ENCODE measurements around the gene JUN.
A peak's percentile ranks its signal among the peaks of the same experiment; 100 is the strongest.

Gene JUN

GRCh38 chr1:58783993-58784757, at the start of gene JUN:
JUN (minus strand) TSS chr1:58784047; CDS start chr1:58783070, 977 bp downstream.
- peak; percentile 100 for DNase-seq

- DNase-seq = no peak
Observed at GRCh38 chr1:58833166-58833565, 49.3 kb upstream of the JUN start.

GRCh38 chr1:58830291-58830690, 46.4 kb upstream of the JUN start:
- DNase-seq = no peak

- no peak for DNase-seq
Observed at GRCh38 chr1:58829866-58830265, 46.0 kb upstream of the JUN start.

- DNase-seq = no peak
Observed at GRCh38 chr1:58827298-58827697, 43.5 kb upstream of the JUN start.

- DNase-seq = no peak
Observed at GRCh38 chr1:58824753-58825389, 41.0 kb upstream of the JUN start.

GRCh38 chr1:58823481-58824010, 39.7 kb upstream of the JUN start:
- no peak for DNase-seq

- DNase-seq = no peak
Observed at GRCh38 chr1:58821309-58821708, 37.5 kb upstream of the JUN start.

- no peak for DNase-seq
Observed at GRCh38 chr1:58818976-58819375, 35.1 kb upstream of the JUN start.

- no peak for DNase-seq
Observed at GRCh38 chr1:58818075-58818474, 34.2 kb upstream of the JUN start.

- no peak for DNase-seq
Observed at GRCh38 chr1:58816747-58817221, 32.9 kb upstream of the JUN start.

GRCh38 chr1:58816072-58816746, 32.4 kb upstream of the JUN start:
- peak; percentile 93 for DNase-seq

GRCh38 chr1:58815686-58816071, 31.8 kb upstream of the JUN start:
- DNase-seq = peak; percentile 38

GRCh38 chr1:58815069-58815685, 31.3 kb upstream of the JUN start:
- peak; percentile 83 for DNase-seq

GRCh38 chr1:58814251-58815068, 30.6 kb upstream of the JUN start:
- DNase-seq = peak; percentile 65

- peak; percentile 32 for DNase-seq
Observed at GRCh38 chr1:58813801-58814200, 30.0 kb upstream of the JUN start.

GRCh38 chr1:58813361-58813760, 29.5 kb upstream of the JUN start:
- no peak for DNase-seq

GRCh38 chr1:58812926-58813325, 29.1 kb upstream of the JUN start:
- no peak for DNase-seq

- no peak for DNase-seq
Observed at GRCh38 chr1:58812468-58812867, 28.6 kb upstream of the JUN start.

GRCh38 chr1:58811303-58811702, 27.5 kb upstream of the JUN start:
- DNase-seq = no peak

GRCh38 chr1:58809325-58810010, 25.6 kb upstream of the JUN start:
- no peak for DNase-seq

GRCh38 chr1:58808077-58808476, 24.2 kb upstream of the JUN start:
- no peak for DNase-seq
